Esophagus mucosa (tissue), 1 donor: Measurements from ENCODE around the gene SMG6. TPM values are rescaled to one million over a fixed set of nuclear protein-coding genes. Genes with fewer than 3 reads are reported as not detected.

Experiments
- ATAC-seq: fragments of 200-7000 bp; cut with Tn5 transposase; one replicate; pipeline ENCODE4 v1.9.1; 2020
- total RNA-seq: library from RNA; stranded (reverse); gene quantifications from one replicate; pipeline ENCODE4 v1.2.4, GENCODE V29; 2023
- donor health status: DM: yes; HTN: yes; CAD: no.

SMG6 gene
- total RNA-seq, 1 donor from 2014 or later, result 19.5 TPM

DNA sequence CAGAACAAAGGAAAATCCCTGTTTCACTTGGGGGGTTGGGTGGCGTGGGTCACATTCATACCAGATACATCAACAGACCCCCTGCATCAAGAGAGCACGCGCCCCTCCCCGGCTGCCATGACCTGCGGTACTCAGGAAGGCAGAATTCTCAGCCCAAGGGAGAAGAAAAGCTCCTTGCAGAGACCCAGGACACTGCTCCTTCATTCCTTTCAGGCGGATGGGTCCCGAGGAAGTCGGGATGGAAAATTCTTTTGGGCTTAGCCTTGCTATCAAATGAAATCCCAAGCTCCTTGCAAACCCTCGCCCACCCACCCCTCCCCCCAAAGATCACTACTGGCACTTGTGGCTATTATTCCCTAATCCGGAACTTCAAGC is 208.1 kb downstream of the SMG6 start:
- ATAC-seq, result no peak

DNA sequence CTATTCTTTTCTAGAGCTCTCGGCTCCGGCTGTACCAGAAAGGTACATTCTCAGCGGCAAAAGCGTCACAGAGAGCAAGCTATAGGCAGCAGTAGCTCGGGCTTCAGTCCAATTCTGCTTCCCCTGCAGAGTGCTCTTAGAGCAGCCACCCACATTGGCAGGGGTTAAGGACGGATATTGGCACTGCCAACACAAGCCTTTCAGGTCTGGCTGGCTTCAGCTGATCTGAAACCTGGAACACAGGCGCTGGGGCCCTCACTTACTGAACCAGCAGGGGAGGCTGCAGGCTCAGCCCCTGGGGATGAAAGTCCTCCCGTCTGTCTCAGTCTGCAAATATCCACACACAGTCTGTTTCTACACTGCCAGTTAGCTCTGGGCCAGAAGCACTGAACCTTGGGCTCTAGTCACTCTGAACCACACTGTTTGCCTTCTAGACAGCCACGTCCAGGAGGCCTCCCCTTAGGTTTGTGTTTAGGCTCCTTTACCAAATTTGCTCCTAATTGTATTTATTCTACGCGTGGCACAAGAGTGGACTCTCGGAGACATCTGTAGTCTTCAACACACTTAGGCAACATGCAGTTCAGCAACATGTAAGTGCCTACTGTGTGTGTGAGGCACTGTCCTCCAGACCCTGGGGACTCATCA is 208.6 kb downstream of the SMG6 start:
- peak; percentile 93 for ATAC-seq

DNA sequence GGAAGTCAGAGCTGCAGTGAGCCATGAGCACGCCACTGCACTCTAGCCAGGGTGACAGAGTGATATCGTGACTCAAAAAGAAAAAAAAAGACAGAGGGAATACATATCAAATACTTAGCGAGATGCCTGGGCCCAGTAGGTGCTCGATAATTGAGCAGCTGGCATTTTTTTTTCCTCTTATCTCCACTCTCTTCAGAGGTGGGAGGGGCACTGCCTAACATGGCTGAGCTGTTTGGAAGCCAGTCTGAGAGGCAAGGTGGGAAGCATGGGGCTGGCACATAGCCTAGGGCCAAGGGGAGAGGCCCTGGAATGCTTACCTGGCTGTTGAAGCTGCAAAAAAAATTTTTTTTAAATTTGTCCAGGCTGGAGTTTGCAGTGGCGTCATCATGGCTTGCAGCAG is 210.2 kb downstream of the SMG6 start:
- no peak for ATAC-seq

DNA sequence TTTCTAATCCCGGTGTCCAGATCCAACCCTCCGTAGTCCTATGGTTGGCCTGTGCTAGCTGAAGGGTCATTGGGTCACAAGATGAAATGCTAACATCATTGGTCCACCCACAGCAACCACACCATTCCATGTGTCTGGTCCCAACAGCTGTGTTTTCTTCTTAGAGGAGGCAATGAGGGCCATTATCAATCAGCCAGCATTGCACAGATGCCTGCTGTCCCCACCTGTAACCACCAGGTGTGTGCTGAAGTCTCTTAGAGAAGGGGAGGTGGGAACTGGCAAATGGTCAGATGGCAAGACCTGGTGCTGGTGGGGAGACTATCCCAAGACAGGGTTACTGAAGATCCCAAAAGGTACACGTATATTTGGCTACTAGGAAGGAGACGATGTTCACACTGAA is 211.3 kb downstream of the SMG6 start:
- no peak for ATAC-seq

DNA sequence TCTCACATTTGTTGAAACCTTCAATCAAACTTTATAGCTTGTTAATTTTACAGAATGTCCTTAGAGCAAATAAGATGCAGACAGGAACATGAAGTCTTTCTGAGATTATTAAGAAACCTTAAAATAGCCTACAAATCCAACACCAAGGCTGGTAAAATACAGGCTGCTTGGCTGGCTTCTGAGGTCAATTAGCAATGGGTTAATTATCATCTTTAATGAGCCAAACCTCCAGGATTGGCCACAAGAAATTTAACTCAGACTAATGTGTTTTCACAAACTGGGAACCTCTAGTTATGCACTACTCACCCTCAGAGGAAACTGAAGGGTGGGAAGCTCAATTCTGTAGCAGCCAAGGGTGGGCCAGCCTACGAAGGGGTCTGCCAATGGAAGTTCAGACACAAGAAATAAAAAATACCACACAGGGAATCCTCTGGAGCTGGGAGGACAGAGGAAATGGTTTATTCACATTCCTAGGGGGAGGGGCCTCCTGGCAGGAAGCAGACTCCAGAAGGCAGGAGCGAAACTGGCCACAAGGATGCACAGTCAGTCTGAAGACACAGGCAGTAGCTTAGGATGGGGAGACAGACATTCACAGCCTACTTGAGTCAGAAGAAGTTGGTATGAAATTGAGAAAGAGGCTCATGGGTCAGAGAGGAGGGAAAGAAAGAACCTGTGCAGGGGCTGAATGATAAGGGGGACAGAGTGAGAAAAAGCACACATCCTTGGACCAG is 212.6 kb downstream of the SMG6 start:
- ATAC-seq, result no peak

DNA sequence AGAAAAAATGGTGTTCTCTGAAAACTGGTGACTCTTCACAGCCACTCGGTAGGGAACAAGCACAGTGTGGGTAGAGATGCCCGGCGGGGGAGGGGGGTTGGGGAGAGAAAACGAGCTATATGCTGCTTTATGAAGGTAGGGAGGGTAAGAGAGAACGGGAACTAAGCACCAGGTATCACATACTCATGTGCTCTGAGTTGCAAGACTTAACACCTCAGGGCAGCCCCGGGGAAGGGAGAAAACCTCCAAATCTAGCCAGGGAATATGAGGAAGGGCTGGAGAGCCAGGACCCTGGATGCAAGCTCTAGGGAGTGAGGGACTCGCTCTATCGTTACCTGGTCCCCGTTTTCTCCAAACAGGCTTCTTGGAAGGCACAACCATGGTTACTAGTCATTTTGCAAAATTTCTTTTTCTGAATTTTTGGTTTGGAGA is 213.4 kb downstream of the SMG6 start:
- ATAC-seq, result no peak

DNA sequence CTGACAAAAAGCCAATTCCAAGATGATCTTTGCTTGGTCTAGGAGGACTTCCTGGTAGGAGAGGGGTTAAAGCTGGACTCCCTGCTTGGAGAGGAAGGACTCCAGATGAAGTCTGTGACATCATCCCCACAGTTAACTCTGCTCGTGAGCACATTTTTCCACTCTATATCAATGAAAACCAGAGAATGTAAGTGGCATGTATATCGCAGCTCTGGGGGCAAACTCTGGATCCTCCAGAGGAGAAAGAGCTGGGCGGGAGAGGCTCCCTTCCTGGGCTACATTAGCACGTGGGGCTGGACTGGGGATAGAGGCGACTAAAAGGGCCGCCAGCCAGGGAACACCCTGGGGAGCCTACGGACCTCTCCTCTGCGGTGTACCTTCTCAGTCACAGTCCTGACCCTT is 214.6 kb downstream of the SMG6 start:
- no peak for ATAC-seq

DNA sequence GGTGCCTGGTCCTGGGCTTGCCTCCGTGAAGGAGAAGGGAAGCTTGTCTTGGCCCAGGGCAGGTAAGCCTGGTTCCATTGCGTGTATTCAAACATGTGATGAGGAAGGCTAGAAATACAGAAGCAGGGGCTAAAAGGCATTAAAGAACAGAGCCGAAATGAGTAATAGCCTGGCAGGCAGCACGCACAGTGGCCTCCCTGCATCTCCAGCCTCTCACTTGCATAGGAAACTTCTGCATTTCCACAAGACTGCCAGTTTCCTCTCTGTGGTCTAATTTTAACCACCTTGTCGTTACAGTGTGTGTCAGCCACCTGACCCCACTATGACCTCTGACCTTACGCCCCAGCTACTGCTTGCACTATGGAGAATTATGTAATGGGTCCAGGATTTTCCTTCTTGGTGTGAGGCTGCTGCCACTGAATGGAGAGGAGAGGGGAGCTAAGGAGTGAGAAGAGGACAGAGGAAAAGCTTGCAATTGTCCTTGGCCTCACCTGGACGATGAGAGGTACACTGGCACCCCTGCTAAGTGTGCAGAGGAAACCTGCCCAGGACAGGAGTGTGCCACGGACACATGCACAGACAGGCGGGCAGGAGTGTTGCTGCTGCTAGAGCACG is 215.9 kb downstream of the SMG6 start:
- ATAC-seq, result no peak

DNA sequence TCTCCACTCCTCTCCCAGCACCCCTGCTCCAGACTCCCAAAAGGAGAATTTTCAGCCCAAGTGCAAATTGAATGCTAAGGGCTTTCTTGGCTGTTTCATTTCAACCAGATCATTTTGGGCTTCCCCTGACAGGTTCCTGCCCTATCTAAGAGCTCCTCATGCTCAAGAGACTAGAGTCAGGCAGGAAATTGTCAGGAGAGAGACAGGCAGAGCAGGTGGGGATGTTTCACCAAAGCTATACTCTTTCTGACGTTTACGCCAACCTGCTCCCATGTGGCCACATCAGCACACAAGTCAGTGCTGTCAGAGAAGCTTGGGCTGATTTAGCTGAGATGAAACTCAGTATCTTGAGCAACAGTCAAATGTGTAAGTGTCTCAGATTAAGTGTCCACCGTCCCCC is 217.3 kb downstream of the SMG6 start:
- ATAC-seq, result no peak

DNA sequence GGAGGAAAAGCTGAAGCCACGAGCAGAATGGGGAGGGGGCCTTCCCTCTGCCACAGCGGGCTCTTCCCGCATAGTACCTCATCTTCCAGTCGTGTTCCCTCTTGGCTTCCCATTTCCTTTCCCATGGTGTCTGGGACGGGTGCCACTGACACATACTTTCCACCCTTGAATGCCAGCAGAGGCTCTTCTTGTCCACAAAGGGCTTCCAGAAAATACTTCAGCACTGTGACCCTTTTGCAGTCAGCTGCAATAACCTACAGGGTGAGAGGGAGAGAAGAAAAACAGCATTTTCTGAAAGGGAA is 218.0 kb downstream of the SMG6 start:
- no peak for ATAC-seq

DNA sequence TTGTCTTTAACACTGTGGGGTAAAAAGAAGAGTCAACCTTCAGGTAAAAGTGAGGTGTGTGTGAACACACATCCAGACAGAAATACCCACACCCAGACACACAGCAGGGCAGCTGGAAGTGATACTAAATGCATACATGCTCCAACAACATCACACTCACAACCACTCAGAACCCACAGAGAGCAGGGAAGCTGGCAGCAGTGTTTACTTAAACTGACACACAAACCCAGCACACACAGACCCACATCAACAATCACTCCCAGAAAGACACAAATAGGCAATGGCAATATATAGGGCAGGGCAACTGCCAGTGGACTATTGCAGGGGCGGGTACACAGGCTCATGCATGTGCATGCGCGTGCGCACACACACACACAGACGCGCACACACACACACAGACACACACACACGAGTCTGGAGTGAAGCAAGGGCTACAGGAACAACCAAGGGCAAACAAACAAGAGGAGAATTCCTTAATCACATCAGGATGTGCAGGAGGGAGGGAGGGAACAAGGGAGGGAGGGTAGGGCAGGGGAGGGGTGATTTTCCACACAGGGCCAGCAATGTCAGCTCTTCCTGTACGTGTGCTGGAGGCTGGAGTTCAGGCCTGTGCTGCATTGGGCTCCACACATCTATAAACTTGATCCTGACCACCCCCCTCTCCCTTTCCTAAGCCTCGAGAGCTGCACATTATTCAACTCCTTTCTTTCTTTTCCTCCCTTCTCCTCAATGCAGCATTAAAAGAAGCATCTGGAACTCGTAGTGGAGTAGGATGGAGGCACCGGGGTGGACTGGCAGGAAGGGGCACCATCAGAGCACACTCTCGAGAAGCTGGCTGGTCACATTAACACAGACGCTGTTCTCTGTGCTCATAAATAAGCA is 218.6 kb downstream of the SMG6 start:
- peak; percentile 63 for ATAC-seq

DNA sequence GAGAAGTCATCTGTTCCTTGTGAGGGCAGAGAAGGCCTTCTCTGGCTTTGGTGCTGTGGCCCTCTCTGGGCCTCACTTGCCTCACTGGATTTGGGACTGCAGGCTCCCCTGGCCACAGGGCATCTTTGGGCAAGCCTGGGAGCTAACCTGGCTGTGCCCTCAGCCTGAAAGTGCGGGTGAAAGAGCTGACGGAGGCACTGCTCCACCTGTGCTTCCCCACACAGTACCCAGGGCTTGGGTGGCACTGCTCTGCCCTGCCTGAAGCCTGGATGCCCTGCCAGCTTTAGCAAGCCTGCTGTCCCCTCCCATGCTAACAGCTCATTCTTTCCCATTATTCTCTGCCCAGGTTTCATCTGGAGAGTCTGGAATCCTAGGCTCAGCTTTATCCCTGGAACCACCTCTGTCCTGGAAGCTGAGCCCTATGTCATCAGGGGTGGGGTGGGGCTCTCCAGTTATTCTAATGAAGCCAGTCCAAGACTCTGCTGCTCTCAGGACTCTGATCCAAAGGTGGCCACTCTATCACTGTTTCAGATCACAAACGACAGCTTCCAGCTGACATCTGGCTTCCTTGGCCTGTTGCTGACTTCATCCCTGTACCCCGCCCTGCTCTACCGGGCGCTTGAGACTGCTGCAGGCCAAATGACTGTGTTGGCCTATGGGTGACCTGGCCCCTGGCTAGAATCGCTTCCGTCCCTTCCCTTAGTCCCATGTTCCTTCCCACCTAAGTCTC is 219.4 kb downstream of the SMG6 start:
- peak; percentile 79 for ATAC-seq

DNA sequence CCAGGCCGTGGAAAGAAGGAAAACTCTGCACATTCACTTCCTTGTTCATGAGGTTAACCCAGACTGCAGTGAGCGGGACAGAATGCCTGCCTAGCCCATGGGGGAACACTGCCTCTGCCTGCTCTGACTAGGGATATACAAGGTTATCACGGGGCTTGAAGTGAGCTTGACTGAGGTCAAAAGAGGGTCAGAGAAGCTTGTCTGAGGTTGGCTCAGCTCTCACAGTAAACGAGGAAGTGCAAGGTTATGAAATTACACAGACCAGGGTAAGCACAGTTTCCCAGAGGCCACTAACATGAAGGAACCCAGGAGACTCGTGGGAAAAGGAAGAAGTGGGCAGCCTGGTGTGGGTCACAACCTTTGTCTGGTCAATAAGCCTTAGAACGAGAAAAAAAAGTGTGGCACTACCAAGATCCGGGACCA is 220.0 kb downstream of the SMG6 start:
- ATAC-seq, result peak; percentile 54

DNA sequence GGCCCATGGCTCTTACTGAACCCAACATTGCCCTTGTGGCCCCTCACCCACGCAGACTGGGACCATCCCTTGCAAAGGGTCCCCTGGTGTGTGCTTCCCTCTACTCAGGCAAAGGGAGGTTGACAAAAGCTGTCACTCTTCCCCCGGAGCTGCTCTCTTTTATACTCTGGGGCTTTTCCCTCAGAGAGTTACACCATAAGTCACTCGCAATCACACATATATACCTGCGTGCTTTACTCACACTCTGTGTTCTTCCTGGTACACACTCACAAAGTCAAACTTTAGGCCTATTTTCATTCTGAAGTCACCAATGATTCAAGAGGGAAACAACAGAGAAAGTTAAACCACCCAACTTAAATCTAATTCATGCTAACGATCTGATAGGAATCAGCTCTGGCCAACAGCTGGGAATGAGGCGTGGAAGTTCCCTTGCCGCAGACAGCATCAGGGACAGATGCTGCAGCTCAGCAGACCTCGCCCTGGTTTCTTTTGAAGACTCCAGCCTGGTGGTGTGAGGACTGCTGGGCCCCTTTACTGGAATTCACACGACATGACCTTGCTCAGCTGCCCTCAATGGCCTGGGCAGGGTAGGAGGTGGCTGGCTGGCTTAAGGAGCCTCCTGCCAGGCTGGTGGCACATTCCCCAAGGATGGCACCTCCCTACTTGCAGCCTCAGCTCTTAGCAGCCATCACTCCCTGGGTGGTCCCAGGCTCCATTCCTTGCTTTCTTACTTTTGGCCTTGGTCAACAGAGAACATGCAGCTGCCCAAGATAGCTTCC is 221.4 kb downstream of the SMG6 start:
- no peak for ATAC-seq

DNA sequence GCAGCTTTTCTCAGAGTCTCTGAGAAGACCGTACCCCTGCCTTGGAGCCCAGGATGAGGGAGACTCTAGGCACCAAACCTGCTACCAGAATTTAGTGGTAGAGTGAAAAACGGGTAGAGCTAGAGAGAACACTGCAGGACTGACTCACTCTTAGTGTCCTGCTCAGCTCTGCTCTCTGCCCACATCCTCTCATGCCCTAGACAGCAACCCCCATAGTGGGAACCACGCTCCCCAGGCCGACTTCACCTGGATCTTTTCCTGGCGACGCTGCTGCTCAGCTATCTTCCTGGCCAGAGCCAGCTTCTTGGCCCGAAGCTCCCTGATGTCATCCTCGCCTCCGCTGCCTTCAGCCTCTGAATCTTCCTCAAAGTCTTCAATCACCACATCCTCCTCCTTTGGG is 222.0 kb downstream of the SMG6 start:
- no peak for ATAC-seq

DNA sequence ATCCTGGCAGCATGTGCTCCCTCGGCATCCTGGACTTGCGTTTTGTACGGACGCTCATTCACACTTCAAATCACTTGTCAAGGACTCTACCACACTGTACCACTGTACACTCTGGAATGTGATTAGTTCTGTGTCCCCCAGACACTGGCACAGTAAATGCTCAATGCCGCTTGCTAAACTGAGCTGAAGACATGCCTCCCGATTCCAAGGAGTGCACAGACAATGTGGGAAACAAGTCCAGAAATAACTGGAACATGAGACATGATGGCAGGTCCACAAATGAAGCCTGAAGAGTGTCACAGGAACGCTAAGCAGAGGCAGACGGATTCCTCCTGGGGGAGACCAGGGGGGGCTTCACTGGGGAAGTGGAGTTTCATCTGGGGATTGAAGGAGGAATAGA is 226.5 kb downstream of the SMG6 start:
- no peak for ATAC-seq

DNA sequence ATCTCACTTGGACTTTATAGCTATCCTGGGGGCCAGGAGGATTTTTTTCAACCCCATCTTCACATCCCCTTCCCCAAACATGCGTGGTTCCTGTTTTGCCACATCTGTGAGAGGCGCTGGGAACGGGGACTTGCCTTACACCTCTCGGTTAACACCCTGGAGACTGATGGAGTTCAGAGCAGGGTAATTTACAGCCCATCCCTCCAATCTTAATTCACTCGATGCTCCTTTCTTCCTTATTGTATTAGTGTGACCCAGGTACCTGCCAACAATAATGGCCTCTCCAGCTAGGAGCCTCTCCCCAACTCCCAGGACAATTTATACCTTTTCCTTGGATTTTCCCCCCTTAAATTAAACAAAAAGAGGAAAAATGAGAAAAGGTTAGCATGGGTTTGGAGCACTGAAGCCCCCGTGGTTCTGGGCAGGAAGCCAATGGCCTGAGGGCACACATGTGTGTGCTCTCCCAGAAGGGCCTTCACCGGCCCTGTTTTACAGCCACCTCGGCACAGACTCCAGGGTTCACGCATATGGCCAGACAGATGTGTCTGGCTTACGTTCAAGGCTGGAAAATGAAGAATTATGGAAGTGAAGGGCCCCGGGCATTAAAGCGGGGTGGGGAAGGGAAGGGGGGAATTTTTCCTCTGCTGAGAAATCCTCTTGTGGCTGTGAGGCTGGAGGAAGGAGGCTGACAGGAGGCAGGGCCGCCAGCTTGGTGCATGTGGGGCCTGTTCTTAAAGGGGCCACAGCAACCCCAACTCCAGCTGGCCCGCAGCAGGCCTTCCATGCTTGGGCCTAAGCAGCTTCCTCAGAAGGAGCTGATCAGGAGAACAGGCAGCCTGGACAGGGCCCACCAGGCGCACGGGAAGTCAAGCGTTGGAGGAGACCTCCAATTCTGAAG is 227.2 kb downstream of the SMG6 start:
- ATAC-seq, result no peak

DNA sequence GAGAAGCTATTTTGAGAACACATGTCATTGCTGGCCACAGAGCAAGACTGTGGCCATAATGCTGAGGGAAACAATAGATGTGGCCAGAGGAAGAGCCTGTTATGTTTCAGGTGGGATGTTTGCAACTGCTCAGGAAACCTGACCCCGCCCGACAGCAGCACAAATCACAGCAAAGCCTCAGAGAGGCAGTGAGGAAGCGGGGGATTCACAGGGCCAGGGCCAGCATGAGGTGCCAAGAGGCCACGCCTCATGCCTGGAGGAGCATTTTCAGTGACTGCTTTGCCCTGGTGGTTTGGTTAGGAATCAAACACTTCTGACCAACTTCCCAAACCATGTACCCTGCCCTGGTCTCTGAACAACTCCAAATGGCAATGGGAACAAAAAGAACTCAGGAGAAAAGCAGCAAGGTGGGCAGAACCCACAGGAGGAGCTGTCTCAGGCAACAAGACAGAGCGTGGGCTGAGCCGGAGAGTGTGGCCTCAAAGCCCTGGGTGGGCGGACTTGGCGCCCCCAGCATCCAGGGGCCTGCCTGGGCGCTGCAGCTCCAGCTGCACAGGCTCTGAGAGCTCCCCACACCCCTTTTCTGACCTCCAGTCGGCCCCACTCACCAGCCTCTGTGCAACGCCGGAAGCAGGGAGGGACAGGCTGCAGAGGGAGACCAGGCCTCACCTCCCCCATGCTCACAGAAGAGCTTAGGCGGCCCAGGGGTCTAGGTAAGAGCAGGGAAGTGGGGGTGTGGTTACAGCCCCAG is 228.1 kb downstream of the SMG6 start:
- ATAC-seq, result peak; percentile 53

DNA sequence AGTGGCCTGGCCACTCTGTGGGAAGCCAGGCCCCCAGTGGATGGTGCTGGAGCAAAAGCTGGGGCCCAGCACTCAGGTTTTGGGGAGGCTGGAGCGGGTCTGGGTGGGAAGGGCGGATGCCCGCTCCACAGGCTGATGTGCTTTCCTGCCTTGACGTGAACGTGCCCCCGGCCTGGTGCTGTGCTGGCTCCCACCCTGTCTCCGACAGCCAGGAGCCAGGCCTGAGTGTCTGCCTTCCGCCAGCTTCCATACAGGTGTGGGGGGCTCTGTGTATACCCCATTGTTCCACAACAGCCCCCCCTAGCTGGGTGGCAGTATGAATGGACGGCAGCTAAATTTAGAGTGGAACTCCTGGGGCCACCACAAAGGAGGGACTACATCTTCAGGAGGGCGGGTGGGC is 228.7 kb downstream of the SMG6 start:
- ATAC-seq, result no peak
